HL-60 (cell line): Measurements from ENCODE around the gene LIMA1.
A peak's percentile ranks its signal among the peaks of the same experiment; 100 is the strongest.

Source experiments
- DNase-seq, 2 experiments: peaks; one replicate each; pipeline ENCODE4 v3.0.0-alpha.2; 2010 to 2020; ENCODE audit warnings: low read depth in 1 of 2, low spot score in 1 of 2
- H3K27ac ChIP-seq: fragments of 250-450 bp; sonication (Bioruptor Pico); replicated peaks from 2 replicates; pipeline ENCODE4 v1.5.1; 2020; ENCODE audit warnings: mild to moderate bottlenecking, moderate library complexity
- H3K27me3 ChIP-seq: fragments of 250-450 bp; sonication (Bioruptor Pico); 2 replicates; pipeline ENCODE4 v1.5.1; 2021; ENCODE audit warnings: mild to moderate bottlenecking, moderate library complexity; ENCODE audit not compliant: insufficient read depth, poor library complexity, severe bottlenecking
- H3K4me3 ChIP-seq: replicated peaks from 2 replicates; pipeline ENCODE4 v1.5.1; 2011; ENCODE audit warnings: mild to moderate bottlenecking, control low read depth, low read length; ENCODE audit not compliant: insufficient read depth
- GABPA ChIP-seq: IDR thresholded peaks from 2 replicates; pipeline ENCODE4 v1.6.1; 2012; ENCODE audit warnings: low read depth
- POLR2AphosphoS5 ChIP-seq: IDR thresholded peaks from 2 replicates; pipeline ENCODE4 v1.6.1; 2012; ENCODE audit warnings: low read depth
- SPI1 ChIP-seq: IDR thresholded peaks from 2 replicates; pipeline ENCODE4 v1.6.1; 2012; ENCODE audit warnings: low read depth, mild to moderate bottlenecking, borderline replicate concordance
- TF ChIP-seq, protein P1 (sequence below): IDR thresholded peaks from one replicate; pipeline ENCODE4 v1.5.1; 2011; ENCODE audit warnings: low read length, control low read depth, inconsistent platforms; ENCODE audit not compliant: insufficient read depth
- TF ChIP-seq, protein P2 (sequence below): IDR thresholded peaks from 2 replicates; pipeline ENCODE4 v1.6.1; 2012; ENCODE audit warnings: low read depth; ENCODE audit not compliant: insufficient replicate concordance

The LIMA1 gene

DNA sequence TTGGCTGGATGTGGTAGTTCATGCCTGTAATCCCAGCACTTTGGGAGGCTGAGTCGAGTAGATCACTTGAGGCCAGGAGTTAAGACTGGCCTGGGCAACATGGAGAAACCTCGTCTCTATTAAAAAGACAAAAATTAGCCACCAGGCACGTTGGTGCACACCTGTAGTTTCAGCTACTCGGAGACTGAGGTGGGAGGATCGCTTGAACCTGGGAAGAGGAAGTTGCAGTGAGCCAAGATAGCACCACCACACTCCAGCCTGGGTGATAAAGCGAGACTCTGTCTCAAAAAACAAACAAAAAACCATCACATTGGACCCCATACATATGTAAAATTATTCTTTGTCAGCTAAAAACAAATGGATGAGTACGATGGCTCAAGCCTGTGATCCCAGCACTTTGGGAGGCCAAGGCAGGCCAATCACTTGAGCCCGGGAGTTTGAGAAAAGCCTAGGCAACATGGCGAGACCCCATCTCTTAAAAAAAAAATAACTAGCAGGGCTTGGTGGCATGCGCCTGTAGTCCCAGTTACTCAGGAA lies 43.9 kb downstream of the LIMA1 start:
- Histone ChIP-seq H3K27me3 (no peaks in the 10 kb centered on the region), H3K27ac (no peak overlapping the region), H3K4me3 (no peak overlapping the region)
- TF ChIP-seq, protein P1, sequence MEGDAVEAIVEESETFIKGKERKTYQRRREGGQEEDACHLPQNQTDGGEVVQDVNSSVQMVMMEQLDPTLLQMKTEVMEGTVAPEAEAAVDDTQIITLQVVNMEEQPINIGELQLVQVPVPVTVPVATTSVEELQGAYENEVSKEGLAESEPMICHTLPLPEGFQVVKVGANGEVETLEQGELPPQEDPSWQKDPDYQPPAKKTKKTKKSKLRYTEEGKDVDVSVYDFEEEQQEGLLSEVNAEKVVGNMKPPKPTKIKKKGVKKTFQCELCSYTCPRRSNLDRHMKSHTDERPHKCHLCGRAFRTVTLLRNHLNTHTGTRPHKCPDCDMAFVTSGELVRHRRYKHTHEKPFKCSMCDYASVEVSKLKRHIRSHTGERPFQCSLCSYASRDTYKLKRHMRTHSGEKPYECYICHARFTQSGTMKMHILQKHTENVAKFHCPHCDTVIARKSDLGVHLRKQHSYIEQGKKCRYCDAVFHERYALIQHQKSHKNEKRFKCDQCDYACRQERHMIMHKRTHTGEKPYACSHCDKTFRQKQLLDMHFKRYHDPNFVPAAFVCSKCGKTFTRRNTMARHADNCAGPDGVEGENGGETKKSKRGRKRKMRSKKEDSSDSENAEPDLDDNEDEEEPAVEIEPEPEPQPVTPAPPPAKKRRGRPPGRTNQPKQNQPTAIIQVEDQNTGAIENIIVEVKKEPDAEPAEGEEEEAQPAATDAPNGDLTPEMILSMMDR: no peak
- TF ChIP-seq POLR2AphosphoS5 (no peak), GABPA (no peak), SPI1 (no peak)
- TF ChIP-seq, protein P2, sequence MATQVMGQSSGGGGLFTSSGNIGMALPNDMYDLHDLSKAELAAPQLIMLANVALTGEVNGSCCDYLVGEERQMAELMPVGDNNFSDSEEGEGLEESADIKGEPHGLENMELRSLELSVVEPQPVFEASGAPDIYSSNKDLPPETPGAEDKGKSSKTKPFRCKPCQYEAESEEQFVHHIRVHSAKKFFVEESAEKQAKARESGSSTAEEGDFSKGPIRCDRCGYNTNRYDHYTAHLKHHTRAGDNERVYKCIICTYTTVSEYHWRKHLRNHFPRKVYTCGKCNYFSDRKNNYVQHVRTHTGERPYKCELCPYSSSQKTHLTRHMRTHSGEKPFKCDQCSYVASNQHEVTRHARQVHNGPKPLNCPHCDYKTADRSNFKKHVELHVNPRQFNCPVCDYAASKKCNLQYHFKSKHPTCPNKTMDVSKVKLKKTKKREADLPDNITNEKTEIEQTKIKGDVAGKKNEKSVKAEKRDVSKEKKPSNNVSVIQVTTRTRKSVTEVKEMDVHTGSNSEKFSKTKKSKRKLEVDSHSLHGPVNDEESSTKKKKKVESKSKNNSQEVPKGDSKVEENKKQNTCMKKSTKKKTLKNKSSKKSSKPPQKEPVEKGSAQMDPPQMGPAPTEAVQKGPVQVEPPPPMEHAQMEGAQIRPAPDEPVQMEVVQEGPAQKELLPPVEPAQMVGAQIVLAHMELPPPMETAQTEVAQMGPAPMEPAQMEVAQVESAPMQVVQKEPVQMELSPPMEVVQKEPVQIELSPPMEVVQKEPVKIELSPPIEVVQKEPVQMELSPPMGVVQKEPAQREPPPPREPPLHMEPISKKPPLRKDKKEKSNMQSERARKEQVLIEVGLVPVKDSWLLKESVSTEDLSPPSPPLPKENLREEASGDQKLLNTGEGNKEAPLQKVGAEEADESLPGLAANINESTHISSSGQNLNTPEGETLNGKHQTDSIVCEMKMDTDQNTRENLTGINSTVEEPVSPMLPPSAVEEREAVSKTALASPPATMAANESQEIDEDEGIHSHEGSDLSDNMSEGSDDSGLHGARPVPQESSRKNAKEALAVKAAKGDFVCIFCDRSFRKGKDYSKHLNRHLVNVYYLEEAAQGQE: no peak
- no peak for DNase-seq

DNA sequence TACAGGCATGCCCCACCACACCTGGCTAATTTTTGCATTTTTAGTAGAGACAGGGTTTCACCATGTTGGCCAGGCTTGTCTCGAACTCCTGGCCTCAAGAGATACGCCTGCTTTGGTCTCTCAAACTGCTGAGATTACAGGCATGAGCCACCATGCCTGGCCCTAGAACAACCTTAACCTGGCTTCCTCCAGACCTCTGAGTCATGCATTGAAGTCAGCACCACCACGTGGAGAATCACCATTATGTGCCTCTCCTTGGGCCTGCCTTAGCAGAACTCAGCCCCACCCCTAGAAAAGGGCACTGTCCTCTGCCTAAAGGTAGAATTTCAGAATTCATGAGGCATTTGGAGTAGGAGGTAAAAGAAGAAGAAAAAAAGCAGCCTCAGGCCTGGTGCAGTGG lies 49.0 kb downstream of the LIMA1 start:
- peak in 1 of 2 experiments; percentile 5 for DNase-seq
- H3K4me3 ChIP-seq: no peak overlapping the region
- H3K27me3 ChIP-seq: no peaks in the 10 kb centered on the region
- TF ChIP-seq POLR2AphosphoS5 (no peak), SPI1 (no peak), GABPA (no peak)
- TF ChIP-seq, protein P2: no peak
- TF ChIP-seq, protein P1: no peak
- H3K27ac ChIP-seq: no peak overlapping the region

DNA sequence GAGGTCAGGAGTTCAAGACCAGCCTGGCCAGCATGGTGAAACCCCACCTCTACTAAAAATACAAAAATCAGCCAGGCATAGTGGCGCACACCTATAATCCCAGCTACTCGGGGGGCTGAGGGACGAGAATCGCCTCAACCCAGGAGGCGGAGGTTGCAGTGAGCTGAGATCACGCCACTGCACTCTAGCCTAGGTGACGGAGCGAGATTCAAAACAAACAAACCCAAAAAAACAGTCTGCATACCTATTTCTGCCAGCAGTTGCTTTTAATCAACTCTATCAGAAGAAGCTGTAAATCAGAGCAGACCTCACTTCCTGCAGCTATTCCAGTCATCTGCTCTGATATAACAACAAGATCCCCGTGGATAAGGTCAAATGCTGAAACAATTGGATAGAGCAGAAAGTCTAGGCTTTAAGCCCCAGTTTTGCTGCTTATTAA lies 50.5 kb downstream of the LIMA1 start:
- H3K27ac ChIP-seq: no peak overlapping the region
- H3K27me3 ChIP-seq: no peaks in the 10 kb centered on the region
- TF ChIP-seq, protein P1: no peak
- TF ChIP-seq, protein P2: no peak
- no peak for TF ChIP-seq POLR2AphosphoS5
- TF ChIP-seq SPI1: no peak
- TF ChIP-seq GABPA: no peak
- no peak for DNase-seq
- H3K4me3 ChIP-seq: no peak overlapping the region
